ENCODE results near the gene CADPS.

GRCh38 chr3:62718011-62718410, 157.2 kb downstream of the CADPS start:
- TF ChIP-seq EZH2 (IDR thresholded peaks at IDR 0.05; ENCODE audit: borderline replicate concordance, low read length): no peak
- TF ChIP-seq CTCF (IDR thresholded peaks at IDR 0.05; ENCODE audit: low read length): no peak

Measured in OCI-LY1 (cell line).